Hepatocyte (in vitro differentiated cells): ENCODE measurements around the gene ITPKB. TPM values are rescaled to one million over a fixed set of nuclear protein-coding genes. Genes with fewer than 3 reads are reported as not detected.
A peak's percentile ranks its signal among the peaks of the same experiment; 100 is the strongest.

Experiments used
- DNase-seq: peaks from one replicate; pipeline ENCODE4 v3.0.0-alpha.2; 2016; ENCODE audit warnings: low spot score
- H2AFZ ChIP-seq: fragments of 200-600 bp; sonication (generic); 2 replicates; pipeline ENCODE4 v1.6.0; 2016; ENCODE audit warnings: antibody characterized with exemption, mild to moderate bottlenecking
- H3K27ac ChIP-seq: fragments of 200-600 bp; sonication (generic); 2 replicates; pipeline ENCODE4 v1.5.1; 2016; ENCODE audit warnings: mild to moderate bottlenecking
- H3K27me3 ChIP-seq: fragments of 200-600 bp; sonication (generic); 2 replicates; pipeline ENCODE4 v1.6.1; 2016
- H3K36me3 ChIP-seq: fragments of 200-600 bp; sonication (generic); replicated peaks from 2 replicates; pipeline ENCODE4 v1.5.1; 2016; ENCODE audit warnings: low read depth; ENCODE audit not compliant: insufficient read depth
- H3K4me1 ChIP-seq: fragments of 200-600 bp; sonication (generic); 2 replicates; pipeline ENCODE4 v1.5.1; 2016; ENCODE audit warnings: mild to moderate bottlenecking, moderate library complexity; ENCODE audit not compliant: insufficient read depth
- H3K4me2 ChIP-seq: fragments of 200-600 bp; sonication (generic); 2 replicates; pipeline ENCODE4 v1.6.0; 2016
- H3K4me3 ChIP-seq: fragments of 200-600 bp; sonication (generic); 2 replicates; pipeline ENCODE4 v1.5.1; 2016; ENCODE audit warnings: mild to moderate bottlenecking
- H3K79me2 ChIP-seq: fragments of 200-600 bp; sonication (generic); 2 replicates; pipeline ENCODE4 v1.6.0; 2017; ENCODE audit warnings: mild to moderate bottlenecking
- H3K9me2 ChIP-seq: fragments of 200-600 bp; sonication (generic); replicated peaks from 2 replicates; pipeline ENCODE4 v1.6.0; 2017; ENCODE audit warnings: mild to moderate bottlenecking; ENCODE audit not compliant: insufficient read depth
- H3K9me3 ChIP-seq: fragments of 200-600 bp; sonication (generic); 2 replicates; pipeline ENCODE4 v1.5.1; 2016; ENCODE audit warnings: low read depth, mild to moderate bottlenecking
- H4K20me1 ChIP-seq: fragments of 200-600 bp; sonication (generic); 2 replicates; pipeline ENCODE4 v1.6.0; 2016; ENCODE audit warnings: mild to moderate bottlenecking; ENCODE audit not compliant: insufficient read depth, poor library complexity, severe bottlenecking
- CTCF ChIP-seq: fragments of 200-600 bp; sonication (generic); IDR thresholded peaks from 2 replicates; pipeline ENCODE4 v1.5.1; 2016; ENCODE audit warnings: antibody characterized with exemption, mild to moderate bottlenecking; ENCODE audit not compliant: poor library complexity
- EZH2 ChIP-seq: fragments of 200-600 bp; sonication (generic); IDR thresholded peaks from 2 replicates; pipeline ENCODE4 v1.6.1; 2016; ENCODE audit warnings: antibody characterized with exemption, mild to moderate bottlenecking, borderline replicate concordance
- EZH2phosphoT487 ChIP-seq: fragments of 200-600 bp; sonication (generic); IDR thresholded peaks from one replicate; pipeline ENCODE4 v1.6.1; 2018; ENCODE audit warnings: antibody characterized with exemption, mild to moderate bottlenecking, low read depth, moderate library complexity; ENCODE audit not compliant: unreplicated experiment, severe bottlenecking
- WGBS: methylation state at CpG from one replicate; pipeline ENCODE4 v1.1.6; 2016; ENCODE audit warnings: low lambda C conversion rate; ENCODE audit errors: missing lambda C conversion rate; 5-methylcytosine and 5-hydroxymethylcytosine counted together
- polyA plus RNA-seq: library from polyadenylated mRNA; unstranded; fragments of >200 nt; fragmentation: Nextera tagmentation; extraction: Ambion mirVana; gene quantifications from 2 replicates; pipeline ENCODE4 v1.2.1, GENCODE V29; 2016
- total RNA-seq: library from RNA; depleted of rRNA; stranded (reverse); fragments of >200 nt; gene quantifications from 2 replicates; pipeline ENCODE4 v1.2.3, GENCODE V29; 2014

Gene ITPKB
- total and polyA plus RNA-seq, 2 experiments from 2014 or later: 11.0 to 13.8 TPM

GRCh38 chr1:226646026-226646869, 92.8 kb downstream of the ITPKB start:
- no peak for TF ChIP-seq EZH2phosphoT487
- TF ChIP-seq EZH2: no peak
- TF ChIP-seq CTCF: no peak
- peak; percentile 36 for DNase-seq
- Histone ChIP-seq H3K36me3 (no peaks in the 10 kb centered on the region), H3K9me3 (no peaks in the 10 kb centered on the region), H3K4me3 (no peak overlapping the region), H4K20me1 (no peaks in the 10 kb centered on the region), H3K27me3 (no peaks in the 10 kb centered on the region), H3K9me2 (no peaks in the 10 kb centered on the region), H3K79me2 (no peaks in the 10 kb centered on the region), H3K4me1 (peaks cover 5% of the 10 kb centered on the region), H3K27ac (no peak overlapping the region), H2AFZ (no peak overlapping the region), H3K4me2 (no peak overlapping the region)
- WGBS: 87% methylated on average over 18 of the region's 18 CpGs

- H3K27ac ChIP-seq: no peak overlapping the region
- 91% methylated on average over 10 of the region's 10 CpGs for WGBS
- H3K4me1 ChIP-seq: peaks cover 5% of the 10 kb centered on the region
- no peak overlapping the region for H3K4me3 ChIP-seq
- no peaks in the 10 kb centered on the region for H3K79me2 ChIP-seq
- no peaks in the 10 kb centered on the region for H3K27me3 ChIP-seq
- no peaks in the 10 kb centered on the region for H4K20me1 ChIP-seq
- no peak for DNase-seq
- H3K9me2 ChIP-seq: no peaks in the 10 kb centered on the region
- H3K4me2 ChIP-seq: no peak overlapping the region
- no peaks in the 10 kb centered on the region for H3K9me3 ChIP-seq
- TF ChIP-seq EZH2phosphoT487: no peak
- no peak for TF ChIP-seq EZH2
- no peak for TF ChIP-seq CTCF
- no peaks in the 10 kb centered on the region for H3K36me3 ChIP-seq
- no peak overlapping the region for H2AFZ ChIP-seq
Measured at GRCh38 chr1:226645279-226645976, 93.7 kb downstream of the ITPKB start.

- H4K20me1 ChIP-seq: no peaks in the 10 kb centered on the region
- DNase-seq: no peak
- H3K27ac ChIP-seq: no peak overlapping the region
- H3K27me3 ChIP-seq: no peaks in the 10 kb centered on the region
- no peak overlapping the region for H3K4me2 ChIP-seq
- TF ChIP-seq EZH2phosphoT487 (no peak), EZH2 (no peak), CTCF (no peak)
- H3K36me3 ChIP-seq: no peaks in the 10 kb centered on the region
- H3K9me3 ChIP-seq: no peaks in the 10 kb centered on the region
- no peaks in the 10 kb centered on the region for H3K9me2 ChIP-seq
- H3K4me3 ChIP-seq: no peak overlapping the region
- WGBS: 99% methylated on average over 10 of the region's 10 CpGs
- H2AFZ ChIP-seq: no peak overlapping the region
- no peaks in the 10 kb centered on the region for H3K79me2 ChIP-seq
- peaks cover 5% of the 10 kb centered on the region for H3K4me1 ChIP-seq
Measured at GRCh38 chr1:226644541-226645176, 94.4 kb downstream of the ITPKB start.
